Measurements from ENCODE around the gene RPL22L1.

DNA sequence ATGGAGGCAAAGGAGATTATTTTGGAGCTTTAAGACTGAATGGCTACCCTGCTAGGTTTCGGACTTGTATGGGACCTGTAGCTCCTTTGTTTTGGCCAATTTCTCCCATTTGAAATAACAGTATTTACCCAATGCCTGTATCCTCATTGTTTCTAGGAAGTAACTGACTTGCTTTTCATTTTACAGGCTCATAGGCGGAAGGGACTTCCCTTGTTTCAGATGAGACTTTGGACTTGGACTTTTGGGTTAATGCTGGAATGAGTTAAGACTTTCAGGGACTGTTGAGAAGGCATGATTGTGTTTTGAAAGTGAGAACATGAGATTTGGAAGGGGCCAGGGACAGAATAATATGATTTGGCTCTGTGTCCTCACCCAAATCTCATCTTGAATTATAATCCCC is 28.0 kb upstream of the RPL22L1 start:
- TF ChIP-seq CTCF (IDR thresholded peaks at IDR 0.05) (no peak), POLR2A (IDR thresholded peaks at IDR 0.05) (no peak)
